Measurements from ENCODE around the gene MAP2. TPM values are rescaled to one million over a fixed set of nuclear protein-coding genes. Genes with fewer than 3 reads are reported as not detected.
A peak's percentile ranks its signal among the peaks of the same experiment; 100 is the strongest.

Gene MAP2
- total RNA-seq = 100 to 1,000 TPM; 215 to 541 TPM
- polyA plus RNA-seq (ENCODE audit: insufficient read length in 2 of 2) = 100 to 1,000 TPM; 397 to 669 TPM
- long read RNA-seq, donor 1, partial matches to known transcripts = 81 of 104 reads
- long read RNA-seq, donor 1, other reads (novel, unspliced or antisense) = 20 of 104 reads
- long read RNA-seq, donor 2, partial matches to known transcripts = 82 of 104 reads
- long read RNA-seq, donor 2, other reads (novel, unspliced or antisense) = 20 of 104 reads
- long read RNA-seq, donor 3, partial matches to known transcripts = 68 of 79 reads
- long read RNA-seq, donor 3, other reads (novel, unspliced or antisense) = 9 of 79 reads
- long read RNA-seq, donor 4 = 0 reads

DNA sequence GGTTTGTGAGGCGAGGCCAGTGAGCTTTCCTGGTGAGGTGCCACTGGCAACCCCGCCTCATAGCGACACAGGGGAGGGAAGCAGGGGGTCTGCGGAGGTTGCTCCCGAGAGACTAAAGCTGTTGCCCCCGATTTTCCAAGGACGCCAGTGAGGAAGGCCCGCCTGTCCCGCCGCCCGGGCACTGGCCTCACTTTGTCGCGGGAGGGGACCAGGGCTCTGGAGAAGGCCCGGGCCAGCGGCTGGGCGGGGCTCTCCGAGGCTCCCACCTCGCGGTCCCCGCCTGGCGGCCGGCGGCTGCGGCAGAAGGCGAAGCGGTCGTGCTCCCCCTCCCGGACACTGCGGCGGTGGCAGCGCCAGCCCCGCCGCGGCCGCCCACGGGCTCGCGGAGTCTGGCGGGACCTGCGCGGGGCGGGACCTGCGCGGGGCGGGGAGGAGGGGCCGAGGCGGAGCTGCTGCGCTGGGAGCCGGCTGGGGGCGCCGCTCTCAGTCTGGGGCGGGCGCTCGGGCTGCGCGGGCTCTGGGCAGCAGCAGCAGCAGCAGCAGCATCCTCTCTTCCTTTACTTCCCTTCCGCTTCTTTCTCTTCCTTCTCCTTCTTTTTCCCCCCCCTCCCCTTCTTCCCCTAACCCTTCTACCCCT lies at the start of gene MAP2:
Gene MAP2, plus strand, starts transcription at position 486 of the 637 bp plus-strand sequence. CDS start 229,124 bp downstream, outside the sequence.
- WGBS (ENCODE audit: insufficient coverage) = 2% methylated on average over 57 of the region's 57 CpGs

DNA sequence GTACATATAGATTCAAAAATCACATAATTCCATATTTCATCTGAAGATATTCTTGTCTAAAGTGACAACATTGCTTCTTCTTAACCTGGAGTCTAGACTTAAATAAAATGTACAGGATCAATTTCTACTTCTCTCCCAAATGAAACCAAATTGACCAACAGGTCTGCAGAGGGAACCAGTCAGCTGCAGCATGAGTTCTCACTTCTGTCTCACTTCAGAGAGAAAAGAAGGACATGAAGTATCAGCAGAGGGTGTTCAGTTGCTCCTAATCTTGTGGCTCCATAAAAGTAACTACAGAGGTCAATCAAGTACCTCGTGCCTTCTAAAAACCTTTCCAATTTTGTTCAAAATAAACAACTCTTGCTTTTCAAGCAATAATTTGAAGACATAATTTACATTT lies 47.2 kb upstream of the MAP2 start:
- Histone ChIP-seq H3K4me1 (ENCODE audit: control insufficient read depth, insufficient read depth, low read length) (no peaks in the 10 kb centered on the region), H3K27ac (ENCODE audit: low read depth, low read length) (no peak overlapping the region), H3K4me3 (ENCODE audit: low read depth, low read length) (no peak overlapping the region), H3K27me3 (ENCODE audit: control insufficient read depth, insufficient read depth, low read length) (no peaks in the 10 kb centered on the region), H3K36me3 (ENCODE audit: control insufficient read depth, insufficient read depth, low read length) (no peaks in the 10 kb centered on the region), H3K9me3 (ENCODE audit: control insufficient read depth, insufficient read depth, low read length) (no peaks in the 10 kb centered on the region)
- no CpG with 5 or more reads among the region's 1 CpG for WGBS (ENCODE audit: insufficient coverage)
- DNase-seq (ENCODE audit: low read depth in 4 of 6, low spot score in 6 of 6) = no peak

More for the DNA sequence above, at the start of gene MAP2:
- peak; percentile 54 to 97 (median 81) for DNase-seq (ENCODE audit: low read depth in 4 of 6, low spot score in 6 of 6)
- peaks cover 8% of the 10 kb centered on the region for H3K4me1 ChIP-seq (ENCODE audit: control insufficient read depth, insufficient read depth, low read length)
- peak within 1 kb of the TSS; percentile 75 for H3K27ac ChIP-seq (ENCODE audit: low read depth, low read length)
- no peaks in the 10 kb centered on the region for H3K9me3 ChIP-seq (ENCODE audit: control insufficient read depth, insufficient read depth, low read length)
- H3K27me3 ChIP-seq (ENCODE audit: control insufficient read depth, insufficient read depth, low read length) = no peaks in the 10 kb centered on the region
- peak within 1 kb of the TSS; percentile 96 for H3K4me3 ChIP-seq (ENCODE audit: low read depth, low read length)
- no peaks in the 10 kb centered on the region for H3K36me3 ChIP-seq (ENCODE audit: control insufficient read depth, insufficient read depth, low read length)

- Histone ChIP-seq H3K27ac (ENCODE audit: low read depth, low read length) (no peak overlapping the region), H3K4me3 (ENCODE audit: low read depth, low read length) (no peak overlapping the region), H3K9me3 (ENCODE audit: control insufficient read depth, insufficient read depth, low read length) (no peaks in the 10 kb centered on the region), H3K4me1 (ENCODE audit: control insufficient read depth, insufficient read depth, low read length) (no peaks in the 10 kb centered on the region), H3K27me3 (ENCODE audit: control insufficient read depth, insufficient read depth, low read length) (no peaks in the 10 kb centered on the region), H3K36me3 (ENCODE audit: control insufficient read depth, insufficient read depth, low read length) (no peaks in the 10 kb centered on the region)
- DNase-seq (ENCODE audit: low read depth in 4 of 6, low spot score in 6 of 6) = peak in 1 of 6 donors; percentile 74
- WGBS (ENCODE audit: insufficient coverage) = no CpG with 5 or more reads among the region's 1 CpG
Observed at GRCh38 chr2:209380293-209380692, 43.6 kb upstream of the MAP2 start.

GRCh38 chr2:209381091-209381490 lies 42.8 kb upstream of the MAP2 start:
- no peaks in the 10 kb centered on the region for H3K27me3 ChIP-seq (ENCODE audit: control insufficient read depth, insufficient read depth, low read length)
- DNase-seq (ENCODE audit: low read depth in 4 of 6, low spot score in 6 of 6) = no peak
- WGBS (ENCODE audit: insufficient coverage) = 67% methylated on average over 1 of the region's 3 CpGs
- H3K9me3 ChIP-seq (ENCODE audit: control insufficient read depth, insufficient read depth, low read length) = no peaks in the 10 kb centered on the region
- H3K27ac ChIP-seq (ENCODE audit: low read depth, low read length) = no peak overlapping the region
- H3K4me3 ChIP-seq (ENCODE audit: low read depth, low read length) = no peak overlapping the region
- no peaks in the 10 kb centered on the region for H3K36me3 ChIP-seq (ENCODE audit: control insufficient read depth, insufficient read depth, low read length)
- no peaks in the 10 kb centered on the region for H3K4me1 ChIP-seq (ENCODE audit: control insufficient read depth, insufficient read depth, low read length)

GRCh38 chr2:209382775-209383174 lies 41.1 kb upstream of the MAP2 start:
- no peak for DNase-seq (ENCODE audit: low read depth in 4 of 6, low spot score in 6 of 6)
- Histone ChIP-seq H3K36me3 (ENCODE audit: control insufficient read depth, insufficient read depth, low read length) (no peaks in the 10 kb centered on the region), H3K27ac (ENCODE audit: low read depth, low read length) (no peak overlapping the region)

DNA sequence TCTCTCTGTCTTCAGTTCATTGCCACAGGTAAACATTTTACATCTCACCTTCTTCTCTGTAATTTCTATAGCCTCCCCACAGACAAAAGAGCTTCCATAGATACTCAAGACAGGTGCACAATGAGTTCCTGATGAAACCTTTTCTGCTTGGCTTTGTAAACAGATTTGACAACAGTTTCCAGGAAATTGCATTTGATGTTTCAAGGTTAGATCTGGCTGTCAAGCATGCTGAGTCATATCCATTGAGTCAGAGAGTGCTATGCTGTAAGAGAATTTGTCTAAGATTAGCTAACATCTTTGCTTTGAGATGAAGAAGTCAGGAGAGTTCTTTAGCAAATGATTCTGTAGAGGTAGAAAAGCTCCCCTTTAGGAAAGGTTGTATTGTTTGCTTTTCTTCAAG lies 40.6 kb upstream of the MAP2 start:
- Histone ChIP-seq H3K9me3 (ENCODE audit: control insufficient read depth, insufficient read depth, low read length) (no peaks in the 10 kb centered on the region), H3K36me3 (ENCODE audit: control insufficient read depth, insufficient read depth, low read length) (no peaks in the 10 kb centered on the region), H3K27me3 (ENCODE audit: control insufficient read depth, insufficient read depth, low read length) (no peaks in the 10 kb centered on the region), H3K27ac (ENCODE audit: low read depth, low read length) (no peak overlapping the region), H3K4me1 (ENCODE audit: control insufficient read depth, insufficient read depth, low read length) (no peaks in the 10 kb centered on the region), H3K4me3 (ENCODE audit: low read depth, low read length) (no peak overlapping the region)
- DNase-seq (ENCODE audit: low read depth in 4 of 6, low spot score in 6 of 6) = no peak

More at GRCh38 chr2:209382775-209383174, 41.1 kb upstream of the MAP2 start:
- Histone ChIP-seq H3K4me3 (ENCODE audit: low read depth, low read length) (no peak overlapping the region), H3K4me1 (ENCODE audit: control insufficient read depth, insufficient read depth, low read length) (no peaks in the 10 kb centered on the region), H3K9me3 (ENCODE audit: control insufficient read depth, insufficient read depth, low read length) (no peaks in the 10 kb centered on the region), H3K27me3 (ENCODE audit: control insufficient read depth, insufficient read depth, low read length) (no peaks in the 10 kb centered on the region)

DNA sequence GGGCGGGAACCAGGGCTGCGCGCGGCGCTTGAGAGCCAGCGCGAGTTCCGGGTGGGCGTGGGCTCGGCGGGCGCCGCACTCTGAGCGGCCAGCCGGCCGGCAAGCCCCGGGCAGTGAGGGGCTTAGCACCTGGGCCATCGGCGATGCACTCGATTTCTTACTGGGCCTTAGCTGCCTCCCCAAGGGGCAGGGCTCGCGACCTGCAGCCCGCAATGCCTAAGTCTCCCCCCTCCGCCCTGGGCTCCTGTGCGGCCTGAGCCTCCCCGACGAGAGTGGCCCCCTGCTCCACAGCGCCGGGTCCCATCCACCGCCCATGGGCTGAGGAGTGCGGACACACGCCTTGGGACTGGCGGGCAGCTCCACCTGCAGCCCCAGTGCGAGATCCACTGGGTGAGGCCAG lies 36.5 kb upstream of the MAP2 start:
- Histone ChIP-seq H3K9me3 (ENCODE audit: control insufficient read depth, insufficient read depth, low read length) (no peaks in the 10 kb centered on the region), H3K4me3 (ENCODE audit: low read depth, low read length) (no peak overlapping the region), H3K36me3 (ENCODE audit: control insufficient read depth, insufficient read depth, low read length) (no peaks in the 10 kb centered on the region), H3K4me1 (ENCODE audit: control insufficient read depth, insufficient read depth, low read length) (no peaks in the 10 kb centered on the region), H3K27me3 (ENCODE audit: control insufficient read depth, insufficient read depth, low read length) (no peaks in the 10 kb centered on the region), H3K27ac (ENCODE audit: low read depth, low read length) (no peak overlapping the region)
- 97% methylated on average over 34 of the region's 34 CpGs for WGBS (ENCODE audit: insufficient coverage)
- no peak for DNase-seq (ENCODE audit: low read depth in 4 of 6, low spot score in 6 of 6)

DNA sequence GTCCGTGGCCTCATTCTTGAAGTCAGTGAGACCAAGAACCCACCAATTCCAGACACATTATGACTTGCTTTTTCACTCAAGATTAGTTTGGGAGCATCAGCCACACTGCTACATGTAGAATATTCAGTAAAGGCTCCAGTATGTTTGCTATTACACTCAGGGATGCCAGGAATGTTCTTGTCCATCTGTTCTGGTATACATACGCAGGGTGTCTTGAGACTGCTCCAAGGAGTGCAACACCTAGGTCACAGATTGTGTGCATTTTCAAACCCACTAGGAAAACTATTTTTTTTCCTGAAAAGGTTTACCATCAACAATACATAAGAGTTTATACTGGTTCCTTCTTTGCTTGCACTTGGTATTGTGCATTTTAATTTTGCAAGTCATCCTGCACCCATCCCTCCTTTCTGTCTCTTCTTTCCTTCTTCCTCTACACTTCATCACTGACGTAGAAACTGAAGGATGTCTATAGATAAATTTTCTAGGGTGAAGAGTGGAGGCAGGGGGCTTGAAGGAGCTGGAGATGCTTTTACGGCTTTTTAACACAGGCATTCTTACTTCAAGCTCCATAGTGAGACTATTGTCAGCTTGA lies 35.3 kb upstream of the MAP2 start:
- Histone ChIP-seq H3K27ac (ENCODE audit: low read depth, low read length) (no peak overlapping the region), H3K4me1 (ENCODE audit: control insufficient read depth, insufficient read depth, low read length) (no peaks in the 10 kb centered on the region), H3K36me3 (ENCODE audit: control insufficient read depth, insufficient read depth, low read length) (no peaks in the 10 kb centered on the region), H3K4me3 (ENCODE audit: low read depth, low read length) (no peak overlapping the region), H3K27me3 (ENCODE audit: control insufficient read depth, insufficient read depth, low read length) (no peaks in the 10 kb centered on the region), H3K9me3 (ENCODE audit: control insufficient read depth, insufficient read depth, low read length) (no peaks in the 10 kb centered on the region)
- 57% methylated on average over 1 of the region's 4 CpGs for WGBS (ENCODE audit: insufficient coverage)
- DNase-seq (ENCODE audit: low read depth in 4 of 6, low spot score in 6 of 6) = peak in 3 of 6 donors; percentile 35 to 71 (median 61)

DNA sequence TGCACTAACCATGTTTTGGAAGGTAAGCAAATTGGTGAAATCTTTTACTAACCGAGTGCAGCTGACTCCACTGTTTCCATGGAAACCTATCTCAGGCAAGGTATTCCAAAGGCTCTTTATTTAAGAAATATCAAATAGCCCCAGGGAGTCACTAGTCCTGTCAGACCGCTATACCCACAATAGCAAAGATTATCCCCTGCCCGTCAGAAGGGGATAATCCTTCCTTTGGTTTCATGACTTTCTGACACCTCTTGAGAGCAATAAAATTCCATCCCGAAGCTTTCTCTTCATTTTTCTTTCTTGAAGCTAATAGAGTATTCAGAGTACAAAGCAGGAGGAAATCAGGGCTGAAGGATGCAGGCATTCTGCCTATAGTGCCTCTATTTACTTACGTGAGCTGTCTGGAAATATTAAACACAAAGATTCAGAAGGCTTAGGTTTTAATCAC lies 34.7 kb upstream of the MAP2 start:
- no peak overlapping the region for H3K4me3 ChIP-seq (ENCODE audit: low read depth, low read length)
- H3K9me3 ChIP-seq (ENCODE audit: control insufficient read depth, insufficient read depth, low read length) = no peaks in the 10 kb centered on the region
- H3K27me3 ChIP-seq (ENCODE audit: control insufficient read depth, insufficient read depth, low read length) = no peaks in the 10 kb centered on the region
- H3K27ac ChIP-seq (ENCODE audit: low read depth, low read length) = no peak overlapping the region
- H3K4me1 ChIP-seq (ENCODE audit: control insufficient read depth, insufficient read depth, low read length) = no peaks in the 10 kb centered on the region
- 33% methylated on average over 1 of the region's 5 CpGs for WGBS (ENCODE audit: insufficient coverage)
- peak; percentile 17 to 95 (median 41) for DNase-seq (ENCODE audit: low read depth in 4 of 6, low spot score in 6 of 6)
- no peaks in the 10 kb centered on the region for H3K36me3 ChIP-seq (ENCODE audit: control insufficient read depth, insufficient read depth, low read length)
